Activated T-cell treated with anti-CD3 and anti-CD28 coated beads for 4 hours (primary cell): ENCODE measurements around the gene CRIM1.

ENCODE experiments used
- DNase-seq: peaks from one replicate; pipeline ENCODE4 v3.0.0-alpha.2; 2020

Gene CRIM1

GRCh38 chr2:36376319-36376765 is 20.8 kb downstream of the CRIM1 start:
- DNase-seq, result no peak

GRCh38 chr2:36376992-36377738 is 21.6 kb downstream of the CRIM1 start:
- no peak for DNase-seq

- DNase-seq, result no peak
Measured at GRCh38 chr2:36379710-36380448, 24.3 kb downstream of the CRIM1 start.

GRCh38 chr2:36380624-36381481 is 25.3 kb downstream of the CRIM1 start:
- DNase-seq, result no peak

GRCh38 chr2:36381993-36382392 is 26.4 kb downstream of the CRIM1 start:
- DNase-seq, result no peak

GRCh38 chr2:36382472-36382871 is 26.9 kb downstream of the CRIM1 start:
- no peak for DNase-seq

GRCh38 chr2:36383726-36384125 is 28.1 kb downstream of the CRIM1 start:
- DNase-seq, result no peak

- no peak for DNase-seq
Measured at GRCh38 chr2:36384454-36384853, 28.9 kb downstream of the CRIM1 start.

GRCh38 chr2:36385603-36386002 is 30.0 kb downstream of the CRIM1 start:
- DNase-seq, result no peak

- no peak for DNase-seq
Measured at GRCh38 chr2:36387258-36387916, 31.8 kb downstream of the CRIM1 start.

- DNase-seq, result no peak
Measured at GRCh38 chr2:36388472-36388871, 32.9 kb downstream of the CRIM1 start.

GRCh38 chr2:36389091-36389564 is 33.5 kb downstream of the CRIM1 start:
- DNase-seq, result no peak

GRCh38 chr2:36389577-36389976 is 34.0 kb downstream of the CRIM1 start:
- DNase-seq, result no peak

GRCh38 chr2:36392571-36393255 is 37.1 kb downstream of the CRIM1 start:
- DNase-seq, result no peak

GRCh38 chr2:36393738-36394256 is 38.2 kb downstream of the CRIM1 start:
- DNase-seq, result no peak

GRCh38 chr2:36394804-36395203 is 39.2 kb downstream of the CRIM1 start:
- no peak for DNase-seq

GRCh38 chr2:36395866-36396265 is 40.3 kb downstream of the CRIM1 start:
- no peak for DNase-seq

GRCh38 chr2:36396878-36397539 is 41.4 kb downstream of the CRIM1 start:
- no peak for DNase-seq

GRCh38 chr2:36397728-36398413 is 42.3 kb downstream of the CRIM1 start:
- no peak for DNase-seq

GRCh38 chr2:36399050-36399449 is 43.5 kb downstream of the CRIM1 start:
- DNase-seq, result no peak
